WTC11 (cell line): ENCODE measurements around the gene CTNNA3. TPM values are rescaled to one million over a fixed set of nuclear protein-coding genes. Genes with fewer than 3 reads are reported as not detected.

Experiments used
- ATAC-seq: fragments of 200-7000 bp; cut with Tn5 transposase; 2 replicates; pipeline ENCODE4 v1.10.0; 2021; ENCODE audit warnings: mild to moderate bottlenecking, moderate library complexity
- CTCF ChIA-PET: fragments of 300-600 bp; sonication (Branson Sonifier 250); formaldehyde crosslinking; loops from one replicate; lab custom pipeline; 2021; ENCODE audit warnings: antibody characterized with exemption; lab: Charles Lee
- POLR2A ChIA-PET: fragments of 350-600 bp; sonication (Branson Sonifier 250); formaldehyde crosslinking; loops from one replicate; lab custom pipeline; 2021; ENCODE audit warnings: antibody characterized with exemption; lab: Charles Lee
- DNase-seq: peaks from one replicate; pipeline ENCODE4 v3.0.0; 2021; ENCODE audit warnings: low spot score
- H3K27ac Mint-ChIP-seq: 2 replicates; pipeline ENCODE4 v1.8.0; 2021; ENCODE audit warnings: mixed read lengths
- H3K27me3 Mint-ChIP-seq: 2 replicates; pipeline ENCODE4 v1.8.0; 2021; ENCODE audit warnings: low read depth, mild to moderate bottlenecking, moderate library complexity, mixed read lengths
- H3K36me3 Mint-ChIP-seq: 2 replicates; pipeline ENCODE4 v1.8.0; 2021; ENCODE audit warnings: mixed read lengths
- H3K4me1 Mint-ChIP-seq: 2 replicates; pipeline ENCODE4 v1.8.0; 2022; ENCODE audit warnings: mixed read lengths
- H3K4me3 Mint-ChIP-seq: 2 replicates; pipeline ENCODE4 v1.8.0; 2021; ENCODE audit warnings: mild to moderate bottlenecking, moderate library complexity, mixed read lengths
- H3K9me3 Mint-ChIP-seq: 2 replicates; pipeline ENCODE4 v1.8.0; 2021; ENCODE audit warnings: mixed read lengths
- CREM ChIP-seq: sonication (generic); formaldehyde crosslinking; IDR thresholded peaks from 2 replicates; pipeline ENCODE4 v1.8.1; 2022; ENCODE audit warnings: mild to moderate bottlenecking, missing genetic modification reagents, moderate library complexity
- E2F4 ChIP-seq: sonication (generic); formaldehyde crosslinking; IDR thresholded peaks from 2 replicates; pipeline ENCODE4 v1.8.1; 2022; ENCODE audit warnings: low read depth, mild to moderate bottlenecking, moderate library complexity, missing genetic modification reagents, borderline replicate concordance
- ELF4 ChIP-seq: sonication (generic); formaldehyde crosslinking; IDR thresholded peaks from 2 replicates; pipeline ENCODE4 v1.8.1; 2022; ENCODE audit warnings: low read depth, mild to moderate bottlenecking, moderate library complexity, missing genetic modification reagents
- GTF2I ChIP-seq: fragments of 250-450 bp; sonication (Bioruptor Pico); conservative IDR thresholded peaks from 2 replicates; pipeline ENCODE4 v1.4.0; 2021; ENCODE audit warnings: mild to moderate bottlenecking
- KAT7 ChIP-seq: sonication (generic); formaldehyde crosslinking; IDR thresholded peaks from 2 replicates; pipeline ENCODE4 v1.8.1; 2023; ENCODE audit warnings: missing genetic modification reagents, mild to moderate bottlenecking, borderline replicate concordance
- MYBL2 ChIP-seq: sonication (generic); formaldehyde crosslinking; IDR thresholded peaks from 2 replicates; pipeline ENCODE4 v1.8.1; 2023; ENCODE audit warnings: mild to moderate bottlenecking, moderate library complexity, missing genetic modification reagents
- NR2C2 ChIP-seq: sonication (generic); formaldehyde crosslinking; IDR thresholded peaks from 2 replicates; pipeline ENCODE4 v1.8.0; 2022; ENCODE audit warnings: mild to moderate bottlenecking, missing genetic modification reagents
- PRRX2 ChIP-seq: fragments of 250-450 bp; sonication (Bioruptor Pico); IDR thresholded peaks from 2 replicates; pipeline ENCODE4 v1.8.0; 2021; ENCODE audit warnings: mild to moderate bottlenecking
- RELA ChIP-seq: sonication (generic); formaldehyde crosslinking; IDR thresholded peaks from 2 replicates; pipeline ENCODE4 v1.8.1; 2022; ENCODE audit warnings: missing genetic modification reagents, mild to moderate bottlenecking, borderline replicate concordance
- TEAD1 ChIP-seq: sonication (generic); formaldehyde crosslinking; IDR thresholded peaks from 2 replicates; pipeline ENCODE4 v1.8.0; 2022; ENCODE audit warnings: mild to moderate bottlenecking, missing genetic modification reagents
- TP53 ChIP-seq: sonication (generic); formaldehyde crosslinking; IDR thresholded peaks from 2 replicates; pipeline ENCODE4 v1.8.1; 2023; ENCODE audit warnings: mild to moderate bottlenecking, missing genetic modification reagents
- ZBTB21 ChIP-seq: sonication (generic); formaldehyde crosslinking; IDR thresholded peaks from 2 replicates; pipeline ENCODE4 v1.8.1; 2023; ENCODE audit warnings: mild to moderate bottlenecking, missing genetic modification reagents, borderline replicate concordance
- total RNA-seq: library from RNA; stranded (reverse); gene quantifications from 3 replicates; pipeline ENCODE4 v1.2.3, GENCODE V29; 2021
- TF ChIP-seq, protein P1 (sequence below): sonication (generic); formaldehyde crosslinking; conservative IDR thresholded peaks from 2 replicates; pipeline ENCODE4 v1.8.1; 2023; ENCODE audit warnings: mild to moderate bottlenecking, low read depth, missing genetic modification reagents, moderate library complexity
- TF ChIP-seq, protein P2 (sequence below): fragments of 250-450 bp; sonication (Bioruptor Pico); conservative IDR thresholded peaks from 2 replicates; pipeline ENCODE4 v1.9.0; 2021; ENCODE audit warnings: mild to moderate bottlenecking
- TF ChIP-seq, protein P3 (sequence below): sonication (generic); formaldehyde crosslinking; IDR thresholded peaks from 2 replicates; pipeline ENCODE4 v1.8.0; 2023; ENCODE audit warnings: missing genetic modification reagents, mild to moderate bottlenecking, borderline replicate concordance
- TF ChIP-seq, protein P4 (sequence below): sonication (generic); formaldehyde crosslinking; IDR thresholded peaks from 2 replicates; pipeline ENCODE4 v1.8.1; 2022; ENCODE audit warnings: missing genetic modification reagents, borderline replicate concordance
- TF ChIP-seq, protein P5 (sequence below): sonication (generic); formaldehyde crosslinking; IDR thresholded peaks from 2 replicates; pipeline ENCODE4 v1.8.1; 2022; ENCODE audit warnings: mild to moderate bottlenecking, missing genetic modification reagents, moderate library complexity, borderline replicate concordance
- TF ChIP-seq, protein P6 (sequence below): sonication (generic); formaldehyde crosslinking; IDR thresholded peaks from 2 replicates; pipeline ENCODE4 v1.8.0; 2022; ENCODE audit warnings: mild to moderate bottlenecking, missing genetic modification reagents

The CTNNA3 gene
- total RNA-seq, 1 experiment from 2014 or later = 6.1 TPM

GRCh38 chr10:66440568-66440967 is 1255.4 kb downstream of the CTNNA3 start:
- ATAC-seq = no peak
- no peak for TF ChIP-seq TEAD1
- TF ChIP-seq KAT7 (CRISPR knock-in tag) = no peak
- TF ChIP-seq CREM (CRISPR knock-in tag) = no peak
- TF ChIP-seq TP53 = no peak
- TF ChIP-seq, protein P1, sequence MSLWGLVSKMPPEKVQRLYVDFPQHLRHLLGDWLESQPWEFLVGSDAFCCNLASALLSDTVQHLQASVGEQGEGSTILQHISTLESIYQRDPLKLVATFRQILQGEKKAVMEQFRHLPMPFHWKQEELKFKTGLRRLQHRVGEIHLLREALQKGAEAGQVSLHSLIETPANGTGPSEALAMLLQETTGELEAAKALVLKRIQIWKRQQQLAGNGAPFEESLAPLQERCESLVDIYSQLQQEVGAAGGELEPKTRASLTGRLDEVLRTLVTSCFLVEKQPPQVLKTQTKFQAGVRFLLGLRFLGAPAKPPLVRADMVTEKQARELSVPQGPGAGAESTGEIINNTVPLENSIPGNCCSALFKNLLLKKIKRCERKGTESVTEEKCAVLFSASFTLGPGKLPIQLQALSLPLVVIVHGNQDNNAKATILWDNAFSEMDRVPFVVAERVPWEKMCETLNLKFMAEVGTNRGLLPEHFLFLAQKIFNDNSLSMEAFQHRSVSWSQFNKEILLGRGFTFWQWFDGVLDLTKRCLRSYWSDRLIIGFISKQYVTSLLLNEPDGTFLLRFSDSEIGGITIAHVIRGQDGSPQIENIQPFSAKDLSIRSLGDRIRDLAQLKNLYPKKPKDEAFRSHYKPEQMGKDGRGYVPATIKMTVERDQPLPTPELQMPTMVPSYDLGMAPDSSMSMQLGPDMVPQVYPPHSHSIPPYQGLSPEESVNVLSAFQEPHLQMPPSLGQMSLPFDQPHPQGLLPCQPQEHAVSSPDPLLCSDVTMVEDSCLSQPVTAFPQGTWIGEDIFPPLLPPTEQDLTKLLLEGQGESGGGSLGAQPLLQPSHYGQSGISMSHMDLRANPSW (CRISPR knock-in tag) = no peak
- TF ChIP-seq, protein P2, sequence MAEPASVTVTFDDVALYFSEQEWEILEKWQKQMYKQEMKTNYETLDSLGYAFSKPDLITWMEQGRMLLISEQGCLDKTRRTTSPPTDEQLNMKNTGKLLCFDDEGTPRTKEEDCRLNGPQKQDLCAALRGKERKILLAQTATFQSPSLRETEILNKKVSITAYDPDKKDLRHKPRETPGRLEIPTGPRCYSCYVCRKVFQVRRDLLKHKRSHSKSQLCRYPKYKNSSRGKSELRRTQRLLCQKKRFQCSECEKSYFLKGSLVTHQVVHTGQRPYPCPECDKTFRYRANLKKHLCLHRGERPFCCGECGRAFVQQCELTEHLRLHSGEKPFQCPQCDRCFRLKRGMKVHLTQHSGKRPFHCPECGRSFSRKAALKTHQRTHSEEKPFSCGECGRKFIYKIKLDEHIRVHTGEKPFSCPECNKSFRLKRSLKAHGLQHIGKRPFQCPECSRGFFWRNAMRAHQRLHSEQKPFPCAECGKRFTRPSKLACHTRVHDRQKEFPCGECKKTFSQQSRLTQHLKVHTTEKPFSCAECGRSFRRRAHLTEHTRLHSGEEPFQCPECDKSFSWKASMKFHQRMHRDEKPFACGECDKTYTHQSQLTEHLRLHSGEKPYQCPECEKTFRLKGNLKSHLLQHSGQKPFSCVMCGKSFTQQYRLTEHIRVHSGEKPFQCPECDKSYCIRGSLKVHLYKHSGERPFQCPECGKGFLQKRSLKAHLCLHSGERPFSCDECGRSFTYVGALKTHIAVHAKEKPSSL (CRISPR knock-in tag) = no peak
- no peak for TF ChIP-seq ELF4
- no peak for TF ChIP-seq RELA
- TF ChIP-seq, protein P3, sequence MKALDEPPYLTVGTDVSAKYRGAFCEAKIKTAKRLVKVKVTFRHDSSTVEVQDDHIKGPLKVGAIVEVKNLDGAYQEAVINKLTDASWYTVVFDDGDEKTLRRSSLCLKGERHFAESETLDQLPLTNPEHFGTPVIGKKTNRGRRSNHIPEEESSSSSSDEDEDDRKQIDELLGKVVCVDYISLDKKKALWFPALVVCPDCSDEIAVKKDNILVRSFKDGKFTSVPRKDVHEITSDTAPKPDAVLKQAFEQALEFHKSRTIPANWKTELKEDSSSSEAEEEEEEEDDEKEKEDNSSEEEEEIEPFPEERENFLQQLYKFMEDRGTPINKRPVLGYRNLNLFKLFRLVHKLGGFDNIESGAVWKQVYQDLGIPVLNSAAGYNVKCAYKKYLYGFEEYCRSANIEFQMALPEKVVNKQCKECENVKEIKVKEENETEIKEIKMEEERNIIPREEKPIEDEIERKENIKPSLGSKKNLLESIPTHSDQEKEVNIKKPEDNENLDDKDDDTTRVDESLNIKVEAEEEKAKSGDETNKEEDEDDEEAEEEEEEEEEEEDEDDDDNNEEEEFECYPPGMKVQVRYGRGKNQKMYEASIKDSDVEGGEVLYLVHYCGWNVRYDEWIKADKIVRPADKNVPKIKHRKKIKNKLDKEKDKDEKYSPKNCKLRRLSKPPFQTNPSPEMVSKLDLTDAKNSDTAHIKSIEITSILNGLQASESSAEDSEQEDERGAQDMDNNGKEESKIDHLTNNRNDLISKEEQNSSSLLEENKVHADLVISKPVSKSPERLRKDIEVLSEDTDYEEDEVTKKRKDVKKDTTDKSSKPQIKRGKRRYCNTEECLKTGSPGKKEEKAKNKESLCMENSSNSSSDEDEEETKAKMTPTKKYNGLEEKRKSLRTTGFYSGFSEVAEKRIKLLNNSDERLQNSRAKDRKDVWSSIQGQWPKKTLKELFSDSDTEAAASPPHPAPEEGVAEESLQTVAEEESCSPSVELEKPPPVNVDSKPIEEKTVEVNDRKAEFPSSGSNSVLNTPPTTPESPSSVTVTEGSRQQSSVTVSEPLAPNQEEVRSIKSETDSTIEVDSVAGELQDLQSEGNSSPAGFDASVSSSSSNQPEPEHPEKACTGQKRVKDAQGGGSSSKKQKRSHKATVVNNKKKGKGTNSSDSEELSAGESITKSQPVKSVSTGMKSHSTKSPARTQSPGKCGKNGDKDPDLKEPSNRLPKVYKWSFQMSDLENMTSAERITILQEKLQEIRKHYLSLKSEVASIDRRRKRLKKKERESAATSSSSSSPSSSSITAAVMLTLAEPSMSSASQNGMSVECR (CRISPR knock-in tag) = no peak
- TF ChIP-seq NR2C2 (CRISPR knock-in tag) = no peak
- no peak for TF ChIP-seq MYBL2 (CRISPR knock-in tag)
- no peak for TF ChIP-seq E2F4 (CRISPR knock-in tag)
- CTCF ChIA-PET = no interaction called here
- POLR2A ChIA-PET = no interaction called here
- Mint-ChIP-seq H3K27ac (no peak overlapping the region), H3K36me3 (peaks cover 11% of the 10 kb centered on the region), H3K4me3 (no peak overlapping the region), H3K4me1 (peaks cover 3% of the 10 kb centered on the region; the same call in 1 of the 2 replicates), H3K9me3 (peaks cover 36% of the 10 kb centered on the region), H3K27me3 (no peaks in the 10 kb centered on the region)
- no peak for DNase-seq

DNA sequence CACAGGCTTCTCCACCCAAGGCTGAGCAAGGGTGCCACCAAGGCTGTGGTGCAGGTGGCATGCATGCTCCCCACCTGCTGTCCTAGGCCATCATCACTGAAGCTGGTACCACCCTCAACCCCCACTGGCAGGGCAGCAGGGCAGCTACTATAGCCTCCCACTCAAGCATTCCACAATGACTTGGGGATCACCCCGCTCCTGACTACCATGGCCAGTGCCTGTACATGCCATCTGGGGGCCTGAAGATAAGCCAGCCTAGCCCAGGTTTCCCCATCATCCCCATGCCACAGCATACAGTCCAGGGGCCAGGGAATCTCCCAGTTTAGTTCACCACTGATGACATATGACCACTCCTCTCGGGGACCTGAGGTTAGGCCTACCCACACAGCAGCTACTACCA is 1281.1 kb downstream of the CTNNA3 start:
- H3K4me1 Mint-ChIP-seq = peaks cover 1% of the 10 kb centered on the region; the same call in 1 of the 2 replicates
- TF ChIP-seq, protein P4, sequence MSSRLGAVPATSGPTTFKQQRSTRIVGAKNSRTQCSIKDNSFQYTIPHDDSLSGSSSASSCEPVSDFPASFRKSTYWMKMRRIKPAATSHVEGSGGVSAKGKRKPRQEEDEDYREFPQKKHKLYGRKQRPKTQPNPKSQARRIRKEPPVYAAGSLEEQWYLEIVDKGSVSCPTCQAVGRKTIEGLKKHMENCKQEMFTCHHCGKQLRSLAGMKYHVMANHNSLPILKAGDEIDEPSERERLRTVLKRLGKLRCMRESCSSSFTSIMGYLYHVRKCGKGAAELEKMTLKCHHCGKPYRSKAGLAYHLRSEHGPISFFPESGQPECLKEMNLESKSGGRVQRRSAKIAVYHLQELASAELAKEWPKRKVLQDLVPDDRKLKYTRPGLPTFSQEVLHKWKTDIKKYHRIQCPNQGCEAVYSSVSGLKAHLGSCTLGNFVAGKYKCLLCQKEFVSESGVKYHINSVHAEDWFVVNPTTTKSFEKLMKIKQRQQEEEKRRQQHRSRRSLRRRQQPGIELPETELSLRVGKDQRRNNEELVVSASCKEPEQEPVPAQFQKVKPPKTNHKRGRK (CRISPR knock-in tag) = no peak
- TF ChIP-seq PRRX2 (no peak), GTF2I (CRISPR knock-in tag) (no peak), ZBTB21 (CRISPR knock-in tag) (no peak)
- TF ChIP-seq, protein P5, sequence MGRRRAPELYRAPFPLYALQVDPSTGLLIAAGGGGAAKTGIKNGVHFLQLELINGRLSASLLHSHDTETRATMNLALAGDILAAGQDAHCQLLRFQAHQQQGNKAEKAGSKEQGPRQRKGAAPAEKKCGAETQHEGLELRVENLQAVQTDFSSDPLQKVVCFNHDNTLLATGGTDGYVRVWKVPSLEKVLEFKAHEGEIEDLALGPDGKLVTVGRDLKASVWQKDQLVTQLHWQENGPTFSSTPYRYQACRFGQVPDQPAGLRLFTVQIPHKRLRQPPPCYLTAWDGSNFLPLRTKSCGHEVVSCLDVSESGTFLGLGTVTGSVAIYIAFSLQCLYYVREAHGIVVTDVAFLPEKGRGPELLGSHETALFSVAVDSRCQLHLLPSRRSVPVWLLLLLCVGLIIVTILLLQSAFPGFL (CRISPR knock-in tag) = no peak
- TF ChIP-seq, protein P6, sequence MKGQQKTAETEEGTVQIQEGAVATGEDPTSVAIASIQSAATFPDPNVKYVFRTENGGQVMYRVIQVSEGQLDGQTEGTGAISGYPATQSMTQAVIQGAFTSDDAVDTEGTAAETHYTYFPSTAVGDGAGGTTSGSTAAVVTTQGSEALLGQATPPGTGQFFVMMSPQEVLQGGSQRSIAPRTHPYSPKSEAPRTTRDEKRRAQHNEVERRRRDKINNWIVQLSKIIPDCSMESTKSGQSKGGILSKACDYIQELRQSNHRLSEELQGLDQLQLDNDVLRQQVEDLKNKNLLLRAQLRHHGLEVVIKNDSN (CRISPR knock-in tag) = no peak
- H3K4me3 Mint-ChIP-seq = no peak overlapping the region
- H3K9me3 Mint-ChIP-seq = peaks cover 41% of the 10 kb centered on the region
- H3K27me3 Mint-ChIP-seq = no peaks in the 10 kb centered on the region
- ChIA-PET POLR2A (no interaction called here), CTCF (no interaction called here)
- no peaks in the 10 kb centered on the region for H3K36me3 Mint-ChIP-seq
- ATAC-seq (no peak), DNase-seq (no peak)
- H3K27ac Mint-ChIP-seq = no peak overlapping the region
